HG02623 (cell line): ENCODE measurements around the gene ZFX.

Experiments
- ATAC-seq: cut with Tn5 transposase; IDR thresholded peaks from one replicate; pipeline ENCODE4 v1.9.1; 2021; ENCODE audit warnings: moderate library complexity; ENCODE audit not compliant: unreplicated experiment

The ZFX gene

GRCh38 chrX:24232796-24233195 lies 83.3 kb downstream of the ZFX start:
- no peak for ATAC-seq

DNA sequence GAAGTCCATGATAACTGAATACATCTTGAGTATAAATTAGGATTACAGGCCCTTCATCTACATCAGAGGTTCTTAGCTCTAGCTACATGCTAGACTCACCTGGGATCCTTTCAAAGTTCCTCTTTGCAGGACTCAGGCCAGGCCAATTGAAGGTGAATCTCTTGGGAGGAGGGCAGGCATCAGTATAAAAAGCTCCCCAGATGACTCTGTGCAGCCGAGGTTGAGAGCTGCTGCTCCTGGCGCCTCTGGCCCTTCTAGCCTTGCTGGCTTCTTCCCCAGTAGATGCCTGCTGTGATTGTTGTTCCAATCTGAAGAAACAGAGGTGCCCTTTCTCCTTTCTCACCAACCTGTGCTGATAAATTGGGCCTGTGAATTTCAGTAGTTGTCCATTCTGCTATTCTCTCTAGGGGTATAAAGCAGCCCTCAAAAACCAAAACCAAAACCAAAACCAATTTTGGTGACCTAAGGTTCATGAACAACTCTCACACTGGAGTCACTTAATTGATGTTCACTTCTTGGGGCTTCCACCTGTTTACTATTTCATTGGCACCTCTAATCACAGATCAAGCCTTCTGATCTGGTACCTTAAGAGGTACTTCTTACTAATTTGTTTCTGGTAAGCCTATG lies 85.7 kb downstream of the ZFX start:
- no peak for ATAC-seq

- no peak for ATAC-seq
These were observed 92.5 kb downstream of the ZFX start for GRCh38 chrX:24241822-24242648.

DNA sequence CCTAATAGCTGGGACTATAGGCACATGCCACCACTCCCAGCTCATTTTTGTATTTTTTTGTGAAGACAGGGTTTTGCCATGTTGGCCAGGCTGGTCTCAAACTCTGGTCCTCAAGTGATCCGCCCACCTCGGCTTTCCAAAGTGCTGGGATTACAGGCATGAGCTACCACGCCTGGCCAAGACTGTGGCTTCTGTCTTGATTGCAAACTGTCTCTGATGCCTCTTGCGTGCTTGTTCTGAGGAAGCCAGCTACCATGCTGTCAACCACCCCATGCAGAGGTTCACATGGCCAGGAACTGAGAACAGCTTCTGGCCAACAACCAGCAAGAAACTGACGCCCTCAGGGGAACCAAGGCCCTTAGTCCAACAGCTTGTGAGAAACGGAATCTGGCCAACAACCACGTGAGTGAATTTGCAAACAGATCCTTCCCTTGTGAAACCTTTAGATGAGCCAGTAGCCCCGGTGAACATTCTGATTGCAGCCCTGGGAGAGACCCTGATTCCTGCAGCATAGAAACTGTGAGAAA lies 93.2 kb downstream of the ZFX start:
- ATAC-seq: no peak

GRCh38 chrX:24243188-24243587 lies 93.7 kb downstream of the ZFX start:
- no peak for ATAC-seq

DNA sequence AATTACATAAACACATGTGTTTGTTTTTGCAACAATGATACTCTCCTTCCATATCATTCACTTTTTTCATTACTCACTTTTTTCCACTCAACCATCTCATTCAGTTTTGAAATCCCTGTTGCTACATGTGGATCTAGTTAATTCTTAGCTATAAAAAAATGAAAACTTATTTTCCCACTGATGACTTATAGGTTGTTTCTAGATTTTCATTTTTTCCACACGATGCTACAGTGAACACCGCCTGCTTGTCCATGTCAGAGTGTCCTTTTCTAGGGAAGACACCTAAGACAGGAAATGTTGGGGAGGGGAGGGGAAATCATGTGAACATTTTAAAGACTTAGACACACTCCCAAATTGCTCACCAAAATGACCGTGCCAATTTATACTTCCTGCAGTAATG lies 94.2 kb downstream of the ZFX start:
- no peak for ATAC-seq

- no peak for ATAC-seq
These were observed 95.7 kb downstream of the ZFX start for GRCh38 chrX:24245202-24245601.

GRCh38 chrX:24248042-24248441 lies 98.5 kb downstream of the ZFX start:
- ATAC-seq: no peak

GRCh38 chrX:24253030-24253429 lies 103.5 kb downstream of the ZFX start:
- no peak for ATAC-seq

- ATAC-seq: no peak
These were observed 103.9 kb downstream of the ZFX start for GRCh38 chrX:24253469-24253868.

GRCh38 chrX:24257011-24257410 lies 107.5 kb downstream of the ZFX start:
- no peak for ATAC-seq

DNA sequence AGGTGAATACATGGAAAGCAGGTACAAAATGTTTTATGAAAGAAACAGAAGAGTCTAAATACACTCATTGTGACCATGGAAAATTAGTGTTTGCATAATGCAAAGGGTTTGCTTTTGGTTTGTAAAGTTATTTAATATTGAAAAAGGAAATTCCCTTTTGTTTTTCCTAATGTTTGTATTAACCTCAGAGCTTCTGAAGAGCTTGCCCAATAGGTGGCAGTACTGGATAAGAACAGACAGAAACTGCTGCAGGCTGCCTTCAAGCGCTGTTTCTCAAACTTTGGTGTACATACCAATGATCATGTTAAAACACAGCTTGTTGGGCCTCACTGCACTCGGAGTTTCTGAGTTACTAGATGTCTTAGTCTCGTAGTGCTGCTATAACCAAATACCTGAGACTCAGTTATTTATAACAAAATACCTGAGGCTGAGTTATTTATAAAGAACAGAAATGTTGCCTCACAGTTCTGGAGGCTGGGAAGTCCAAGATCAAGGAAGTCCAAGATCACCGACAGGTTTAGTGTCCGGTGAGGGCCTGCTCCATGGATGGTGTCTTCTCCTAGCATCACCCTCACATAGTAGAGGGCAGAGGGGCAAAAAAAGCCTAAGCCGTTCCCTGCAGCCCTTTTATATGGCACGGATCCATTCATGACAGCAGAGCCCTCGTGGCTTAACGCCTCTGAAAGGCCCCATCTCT lies 110.2 kb downstream of the ZFX start:
- no peak for ATAC-seq

GRCh38 chrX:24260842-24261550 lies 111.5 kb downstream of the ZFX start:
- ATAC-seq: no peak

DNA sequence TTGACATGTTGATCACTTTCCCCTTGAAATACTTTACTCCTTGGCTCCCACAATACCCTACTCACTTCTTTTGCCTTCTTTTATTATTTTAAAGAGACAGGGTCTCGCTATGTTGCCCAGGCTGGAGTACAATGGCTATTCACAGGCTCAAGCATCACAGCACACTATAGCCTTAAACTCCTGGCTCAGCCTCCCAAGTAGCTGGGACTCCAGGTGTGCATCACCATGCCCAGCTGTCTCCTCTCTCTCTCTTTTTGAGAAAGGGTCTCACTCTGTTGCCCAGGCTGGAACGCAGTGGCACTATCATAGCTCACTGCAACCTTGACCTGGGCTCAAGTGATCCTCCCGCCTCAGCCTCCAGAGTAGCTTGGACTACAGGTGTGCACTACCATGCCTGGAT lies 112.8 kb downstream of the ZFX start:
- ATAC-seq: no peak

DNA sequence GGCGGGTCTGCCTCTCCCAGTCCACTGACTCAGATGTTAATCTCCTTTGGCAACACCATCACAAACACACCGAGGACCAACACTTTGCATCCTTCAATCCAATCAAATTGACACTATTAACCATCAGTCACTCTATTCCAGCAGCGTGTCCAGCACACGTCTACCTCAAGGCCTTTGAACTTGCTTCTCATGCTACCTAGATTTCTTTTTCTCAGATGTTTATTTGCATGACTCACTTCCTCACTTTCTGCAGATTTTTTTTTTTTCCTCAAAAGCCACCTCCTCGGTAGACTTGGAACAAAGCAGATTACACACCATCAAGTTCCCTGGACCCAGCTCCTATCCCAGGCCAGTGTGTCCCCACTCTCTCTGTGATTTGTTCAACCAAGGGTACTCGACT lies 114.9 kb downstream of the ZFX start:
- no peak for ATAC-seq
